ENCODE measurements around the gene PHLDB3.

PHLDB3 gene

GRCh38 chr19:43468354-43469159, 36.0 kb downstream of the PHLDB3 start:
- DNase-seq (ENCODE audit: low spot score): no peak

GRCh38 chr19:43467730-43468129, 36.8 kb downstream of the PHLDB3 start:
- DNase-seq (ENCODE audit: low spot score): no peak

GRCh38 chr19:43467276-43467675, 37.3 kb downstream of the PHLDB3 start:
- DNase-seq (ENCODE audit: low spot score): no peak

GRCh38 chr19:43466793-43467192, 37.8 kb downstream of the PHLDB3 start:
- no peak for DNase-seq (ENCODE audit: low spot score)

GRCh38 chr19:43465468-43466120, 39.0 kb downstream of the PHLDB3 start, which contains the start of gene LYPD3:
LYPD3 (minus strand) TSS chr19:43465608; CDS start chr19:43465571, 37 bp downstream.
- DNase-seq (ENCODE audit: low spot score): no peak

GRCh38 chr19:43464134-43464775, 40.3 kb downstream of the PHLDB3 start:
- DNase-seq (ENCODE audit: low spot score): no peak

- peak; percentile 87 for DNase-seq (ENCODE audit: low spot score)
Measured at GRCh38 chr19:43463381-43464133, 41.0 kb downstream of the PHLDB3 start.

GRCh38 chr19:43462785-43463380, 41.7 kb downstream of the PHLDB3 start:
- DNase-seq (ENCODE audit: low spot score): no peak

- DNase-seq (ENCODE audit: low spot score): no peak
Measured at GRCh38 chr19:43462383-43462782, 42.2 kb downstream of the PHLDB3 start.

GRCh38 chr19:43461303-43461702, 43.2 kb downstream of the PHLDB3 start:
- DNase-seq (ENCODE audit: low spot score): no peak

GRCh38 chr19:43460362-43461016, 44.1 kb downstream of the PHLDB3 start:
- no peak for DNase-seq (ENCODE audit: low spot score)

GRCh38 chr19:43457809-43458208, 46.7 kb downstream of the PHLDB3 start:
- no peak for DNase-seq (ENCODE audit: low spot score)

GRCh38 chr19:43455321-43456113, 49.0 kb downstream of the PHLDB3 start:
- DNase-seq (ENCODE audit: low spot score): no peak

- DNase-seq (ENCODE audit: low spot score): no peak
Measured at GRCh38 chr19:43454031-43454430, 50.5 kb downstream of the PHLDB3 start.

GRCh38 chr19:43452582-43452981, 52.0 kb downstream of the PHLDB3 start:
- no peak for DNase-seq (ENCODE audit: low spot score)

GRCh38 chr19:43450545-43450997, 54.0 kb downstream of the PHLDB3 start:
- no peak for DNase-seq (ENCODE audit: low spot score)

- DNase-seq (ENCODE audit: low spot score): no peak
Measured at GRCh38 chr19:43447655-43448054, 56.9 kb downstream of the PHLDB3 start.

GRCh38 chr19:43446746-43447489, 57.6 kb downstream of the PHLDB3 start:
- peak; percentile 64 for DNase-seq (ENCODE audit: low spot score)

GRCh38 chr19:43445426-43445825, 59.1 kb downstream of the PHLDB3 start:
- DNase-seq (ENCODE audit: low spot score): no peak

All from putamen (tissue), 1 donor.